ENCODE results near the gene NPAS2.

Gene NPAS2

DNA sequence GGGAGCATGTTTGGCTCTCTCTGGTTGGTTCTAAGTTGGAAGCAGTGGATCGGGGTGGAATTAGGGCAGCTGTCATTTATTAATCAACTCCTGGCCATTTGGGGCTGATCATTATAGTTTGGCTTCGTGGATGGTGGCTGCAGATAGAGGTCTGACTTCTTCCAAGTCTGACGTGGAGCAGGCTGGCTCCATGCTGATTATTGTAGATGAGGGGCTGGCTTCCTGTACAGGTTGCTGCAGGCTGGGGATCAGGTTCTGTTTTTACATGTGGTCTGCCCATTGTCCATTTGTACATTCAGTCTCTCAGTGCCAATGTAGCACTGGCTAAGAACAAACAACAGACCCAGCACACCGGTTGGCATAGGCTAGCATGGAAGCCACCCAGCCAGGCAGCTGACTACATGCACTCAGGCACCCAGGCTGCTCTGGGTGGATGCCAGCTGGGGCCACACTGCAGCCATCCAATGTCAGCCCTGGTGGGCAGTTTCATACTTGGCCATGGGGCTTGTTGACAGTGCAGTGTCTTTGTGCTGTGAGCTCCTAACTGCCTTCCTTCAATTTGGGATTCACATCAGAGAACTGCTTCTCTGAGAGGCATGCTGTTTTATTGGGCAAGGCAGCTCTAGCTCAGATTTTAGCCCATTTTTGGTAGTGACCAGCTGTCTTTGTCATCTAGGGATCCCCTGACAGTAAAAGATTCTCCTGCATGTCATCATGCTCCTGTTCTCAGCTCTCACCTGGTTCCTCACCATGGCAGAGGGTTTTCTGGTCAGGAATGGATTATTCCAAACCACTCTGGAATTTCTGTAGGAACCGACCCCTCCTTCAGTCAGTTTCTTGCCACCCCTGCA is 25.4 kb downstream of the NPAS2 start:
- DNase-seq (ENCODE audit: low read depth) = no peak
- H3K4me3 ChIP-seq (ENCODE audit: low read depth, low read length) = no peak overlapping the region

DNA sequence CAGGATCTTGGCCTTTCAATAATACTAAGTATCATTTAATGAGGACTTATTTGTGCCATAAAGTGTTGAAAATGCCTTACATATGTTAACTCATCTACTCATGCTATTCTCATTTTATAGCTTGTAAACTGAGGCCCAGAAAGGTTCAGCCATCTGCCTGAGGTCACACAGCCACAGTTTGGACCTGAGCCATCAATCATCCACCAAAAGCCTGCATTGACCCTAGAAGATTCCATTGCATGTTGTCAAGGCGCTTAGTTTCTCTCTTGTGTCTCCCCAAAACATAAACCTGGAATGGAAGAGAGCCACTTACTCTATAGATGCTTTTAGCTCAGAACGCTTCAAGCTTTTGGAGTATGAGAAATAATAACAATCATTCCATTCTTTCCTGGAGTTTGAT is 26.8 kb downstream of the NPAS2 start:
- no peak for DNase-seq (ENCODE audit: low read depth)
- no peak overlapping the region for H3K4me3 ChIP-seq (ENCODE audit: low read depth, low read length)

DNA sequence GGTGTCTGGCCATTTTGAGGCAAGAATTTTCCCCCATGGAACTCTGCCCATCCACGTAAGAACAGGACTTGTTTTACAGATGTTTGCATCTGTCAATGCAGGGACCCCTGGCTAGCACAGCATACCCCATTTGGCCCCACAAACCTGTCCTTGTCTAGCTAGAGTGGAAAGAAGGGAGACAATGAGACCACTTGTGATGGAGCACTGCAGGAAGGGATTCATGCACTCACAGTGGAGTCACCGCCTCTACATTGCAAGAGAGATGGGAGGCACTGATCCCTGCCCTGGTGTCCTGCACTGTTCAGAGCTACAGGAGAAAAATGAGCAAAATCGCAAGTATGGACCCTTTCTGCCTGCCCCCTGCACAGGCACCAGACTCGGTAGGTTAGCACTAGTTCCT is 32.5 kb downstream of the NPAS2 start:
- no peak for DNase-seq (ENCODE audit: low read depth)
- no peak overlapping the region for H3K4me3 ChIP-seq (ENCODE audit: low read depth, low read length)

DNA sequence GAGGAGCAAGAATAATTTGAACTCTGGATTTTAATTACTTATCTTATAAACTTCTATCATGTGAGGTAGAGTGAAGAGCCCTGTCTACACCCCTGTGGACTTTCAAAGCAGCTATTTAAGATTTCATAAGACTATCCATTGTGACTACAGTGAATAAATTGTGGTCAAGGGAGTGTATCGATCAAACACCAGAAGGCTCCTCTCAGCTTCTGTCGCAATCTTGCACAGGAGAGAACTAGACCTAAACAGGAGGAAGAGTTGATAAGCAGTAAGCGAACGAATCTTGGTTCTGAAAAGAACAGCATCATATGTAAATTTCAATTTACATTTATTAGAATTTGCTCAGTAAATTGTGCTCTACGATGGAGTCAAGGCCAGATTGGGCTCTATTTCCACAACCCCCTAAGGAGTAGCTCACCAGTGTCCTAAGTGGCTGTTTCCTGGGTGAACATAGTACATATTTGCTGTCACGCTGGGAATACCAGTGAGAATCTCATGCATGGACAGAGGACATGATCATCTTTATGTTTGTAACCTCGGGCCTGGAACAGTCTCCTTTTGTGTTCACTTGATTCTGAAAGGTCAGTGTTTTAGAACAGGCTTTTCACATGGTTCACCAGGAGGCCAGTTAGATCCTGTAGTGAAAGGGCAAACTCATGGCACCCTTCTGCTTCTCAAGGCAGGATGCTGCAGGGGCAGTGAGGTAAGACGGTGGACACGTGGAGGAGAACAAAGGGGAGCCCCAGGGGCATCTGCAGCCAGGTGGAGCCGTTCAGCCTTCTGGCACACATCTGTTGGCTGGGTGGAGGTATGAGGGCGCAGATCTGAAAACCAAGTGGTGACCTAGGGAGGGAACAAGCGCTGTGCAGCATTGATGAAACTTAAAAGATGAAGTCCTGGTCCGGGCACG is 33.3 kb downstream of the NPAS2 start:
- no peak overlapping the region for H3K4me3 ChIP-seq (ENCODE audit: low read depth, low read length)
- no peak for DNase-seq (ENCODE audit: low read depth)

DNA sequence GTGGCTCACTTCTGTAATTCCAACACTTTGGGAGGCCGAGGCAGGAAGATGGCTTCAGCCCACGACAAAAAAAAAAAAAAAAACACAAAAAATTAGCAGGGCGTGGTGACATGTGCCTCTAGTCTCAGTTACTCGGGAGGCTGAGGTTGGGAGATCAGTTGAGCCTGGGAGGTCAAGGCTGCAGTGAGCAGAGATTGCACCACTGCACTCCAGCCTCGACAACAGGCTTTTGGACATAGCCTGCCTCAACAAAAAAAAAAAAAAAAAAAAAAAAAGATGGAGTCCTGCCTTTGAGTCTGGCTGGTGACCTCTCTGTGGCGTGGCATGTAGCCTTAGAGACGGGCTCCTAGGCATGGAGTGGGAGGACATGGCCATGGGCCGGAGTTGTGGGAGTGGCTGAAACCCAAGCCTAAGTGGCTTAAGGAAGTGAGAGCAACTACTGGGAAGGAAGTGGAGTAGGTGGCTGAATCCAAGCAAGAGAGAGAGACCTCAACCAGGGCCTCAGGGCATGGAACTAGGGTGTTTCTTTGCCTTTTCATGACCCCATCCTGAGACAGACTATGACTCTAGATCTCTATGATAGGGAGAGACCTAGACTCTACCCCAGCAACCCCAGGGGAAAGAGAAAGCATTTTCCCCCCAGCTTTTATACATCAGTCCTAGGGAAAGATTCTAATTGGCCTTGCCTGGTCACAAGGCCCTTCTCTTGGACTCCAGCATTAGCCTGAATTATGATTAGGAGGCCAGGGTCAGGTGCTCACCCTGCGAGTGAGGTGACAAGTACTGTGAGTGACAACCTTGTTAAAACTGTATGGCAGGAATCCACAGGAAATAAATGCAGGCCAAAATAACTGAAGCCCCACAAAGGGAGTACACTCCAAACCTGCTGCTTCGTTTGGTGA is 34.2 kb downstream of the NPAS2 start:
- no peak for DNase-seq (ENCODE audit: low read depth)
- no peak overlapping the region for H3K4me3 ChIP-seq (ENCODE audit: low read depth, low read length)

DNA sequence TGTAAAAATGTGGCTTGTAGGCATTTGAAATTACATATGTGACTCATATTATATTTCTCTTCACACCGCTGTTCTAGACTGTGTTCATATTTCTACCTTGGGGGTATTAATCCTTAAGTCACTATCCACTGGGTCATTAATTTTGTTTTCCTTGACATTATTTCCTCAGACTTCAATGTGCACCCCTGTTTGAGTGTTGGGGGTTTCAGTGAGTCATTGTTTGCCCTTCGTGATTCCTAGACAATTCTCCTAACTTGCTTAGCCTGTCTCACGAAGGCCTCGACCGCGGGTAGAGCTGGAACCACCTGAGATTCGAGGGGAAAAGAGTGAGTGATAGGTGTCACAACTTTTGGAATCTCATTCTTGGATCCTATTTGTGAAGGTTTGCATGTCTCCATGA is 35.1 kb downstream of the NPAS2 start:
- DNase-seq (ENCODE audit: low read depth) = no peak
- H3K4me3 ChIP-seq (ENCODE audit: low read depth, low read length) = no peak overlapping the region

DNA sequence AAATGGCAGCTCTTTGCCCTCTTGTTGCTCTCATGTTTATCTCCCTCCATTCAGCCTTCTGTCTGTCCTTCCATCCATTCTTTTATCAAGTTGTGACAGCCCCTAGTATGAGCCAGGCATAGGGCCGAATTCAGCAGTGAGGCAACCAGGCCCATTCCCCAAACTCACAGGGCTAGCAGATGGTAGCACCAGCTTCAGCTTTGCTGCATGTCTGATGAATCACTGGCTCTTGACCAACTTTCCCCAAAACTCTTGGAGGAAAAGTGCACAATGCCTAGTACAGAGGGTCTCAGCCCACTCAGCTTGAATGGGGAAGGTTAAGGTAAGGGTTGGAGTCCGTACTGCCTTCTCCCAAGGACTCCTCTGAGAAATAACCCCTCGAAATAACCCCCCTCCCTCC is 35.7 kb downstream of the NPAS2 start:
- H3K4me3 ChIP-seq (ENCODE audit: low read depth, low read length) = no peak overlapping the region
- no peak for DNase-seq (ENCODE audit: low read depth)

DNA sequence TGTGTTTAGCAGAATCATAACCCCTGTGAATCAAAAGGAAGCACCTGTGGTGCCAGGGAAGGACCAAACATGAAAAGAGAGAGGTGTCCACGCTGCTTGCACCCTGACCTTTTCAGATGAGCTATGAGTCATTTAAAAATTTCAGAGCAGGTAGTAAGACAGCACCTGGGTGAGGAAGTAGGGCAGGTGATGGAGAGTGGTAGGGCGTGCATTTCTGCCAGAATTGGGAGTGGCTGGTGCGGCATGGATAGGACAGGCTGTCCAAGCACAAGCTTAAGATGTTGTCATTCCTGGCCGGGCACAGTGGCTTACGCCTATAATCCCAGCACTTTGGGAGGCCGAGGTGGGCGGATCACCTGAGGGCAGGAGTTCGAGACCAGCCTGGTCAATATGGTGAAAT is 36.8 kb downstream of the NPAS2 start:
- H3K4me3 ChIP-seq (ENCODE audit: low read depth, low read length) = no peak overlapping the region

DNA sequence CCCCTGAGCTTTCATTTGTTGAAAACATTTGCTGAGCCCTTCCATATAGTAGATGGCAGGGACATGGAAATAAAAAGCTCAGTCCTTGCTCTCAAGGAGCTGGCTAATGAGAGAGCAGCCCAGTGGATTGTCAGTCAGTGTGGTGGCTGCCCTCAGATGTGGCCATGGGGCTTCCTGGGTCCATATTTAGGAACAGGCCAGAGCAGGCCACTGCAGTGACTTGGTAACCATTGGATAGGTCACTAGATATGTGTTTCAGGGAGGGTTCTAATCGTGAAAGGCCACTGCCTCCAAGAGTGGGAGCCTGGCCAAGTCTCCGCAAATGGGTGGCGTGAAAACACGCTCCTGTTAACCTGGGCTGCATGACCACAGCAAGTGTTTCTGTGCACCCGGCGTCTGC is 37.4 kb downstream of the NPAS2 start:
- no peak for DNase-seq (ENCODE audit: low read depth)
- H3K4me3 ChIP-seq (ENCODE audit: low read depth, low read length) = no peak overlapping the region

More for the DNA sequence above, 36.8 kb downstream of the NPAS2 start:
- DNase-seq (ENCODE audit: low read depth) = no peak

DNA sequence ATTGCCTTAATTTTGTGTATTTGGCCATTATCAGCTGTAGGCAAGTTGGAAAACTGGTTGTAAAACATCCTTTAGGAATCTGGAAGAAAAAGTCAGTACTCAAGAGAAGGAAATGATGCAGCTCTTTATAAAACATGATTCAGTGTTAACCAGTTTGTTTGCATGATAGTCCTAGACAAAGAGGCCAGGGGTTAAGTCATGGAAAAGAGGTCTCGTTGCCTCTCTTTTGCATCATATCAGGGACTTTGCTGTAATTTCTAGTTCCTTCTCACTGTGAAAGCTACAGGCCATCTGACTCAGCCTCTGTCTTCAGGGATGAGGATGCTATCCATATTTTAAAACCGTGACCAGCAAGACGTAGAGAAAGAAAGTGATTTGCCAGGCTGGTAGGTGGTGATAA is 38.0 kb downstream of the NPAS2 start:
- peak; percentile 84 for DNase-seq (ENCODE audit: low read depth)
- H3K4me3 ChIP-seq (ENCODE audit: low read depth, low read length) = no peak overlapping the region

DNA sequence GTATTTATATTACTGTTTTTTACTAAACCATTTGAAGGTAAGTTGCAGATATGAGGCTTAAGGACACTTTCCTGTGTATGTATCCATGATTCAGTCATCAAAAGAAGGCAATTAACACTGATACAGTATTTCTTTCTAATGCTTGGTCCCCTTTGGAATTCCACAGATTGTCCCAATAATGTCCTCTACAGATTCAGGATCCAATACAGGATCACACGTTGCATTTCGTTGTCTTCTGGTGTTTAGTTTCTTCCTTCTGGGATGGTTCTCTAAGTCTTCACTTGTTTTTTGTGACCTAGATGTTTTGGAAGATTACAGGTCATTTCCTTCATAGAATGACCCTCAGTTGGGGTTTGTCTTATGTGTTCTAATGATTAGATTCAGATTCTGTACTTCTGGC is 40.0 kb downstream of the NPAS2 start:
- H3K4me3 ChIP-seq (ENCODE audit: low read depth, low read length) = no peak overlapping the region
- DNase-seq (ENCODE audit: low read depth) = no peak

DNA sequence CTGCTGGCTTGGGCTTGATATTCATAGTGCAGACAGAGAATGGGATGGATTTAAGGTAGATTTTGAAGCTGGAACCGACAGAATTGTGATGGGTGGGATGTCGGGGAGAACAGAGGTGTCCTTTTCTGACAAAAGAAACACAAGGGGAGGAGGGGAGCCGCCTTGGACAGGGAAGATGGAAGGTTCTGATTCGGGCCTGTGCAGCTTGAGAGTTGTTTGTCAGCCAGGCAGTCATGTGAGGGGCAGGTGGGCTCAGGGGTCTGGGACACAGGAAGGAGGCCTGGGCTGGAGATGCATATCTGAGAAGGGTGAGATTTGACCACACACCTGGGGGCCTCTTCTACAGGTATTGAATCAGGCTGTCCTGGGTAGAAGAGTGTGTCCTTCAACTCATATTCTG is 41.4 kb downstream of the NPAS2 start:
- DNase-seq (ENCODE audit: low read depth) = no peak
- no peak overlapping the region for H3K4me3 ChIP-seq (ENCODE audit: low read depth, low read length)

DNA sequence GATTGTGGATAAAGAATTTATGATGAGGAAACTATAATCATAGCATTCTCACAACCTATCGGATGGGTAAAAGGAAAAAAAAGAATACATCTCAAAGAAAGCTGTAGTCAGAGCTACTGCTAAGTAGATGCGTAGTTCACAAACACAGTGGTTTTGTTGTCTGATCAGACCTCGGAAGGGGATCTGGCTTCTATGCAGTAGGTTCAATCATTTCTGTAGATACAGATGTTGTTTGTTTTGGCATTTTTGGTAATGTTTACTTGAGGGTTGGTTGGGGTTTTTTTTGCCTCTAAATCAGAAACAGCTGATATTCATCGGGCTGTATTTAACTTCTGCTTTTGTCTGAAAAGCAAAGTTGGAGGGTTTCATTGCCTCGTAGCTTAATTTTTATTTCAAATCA is 42.1 kb downstream of the NPAS2 start:
- no peak overlapping the region for H3K4me3 ChIP-seq (ENCODE audit: low read depth, low read length)
- DNase-seq (ENCODE audit: low read depth) = no peak

DNA sequence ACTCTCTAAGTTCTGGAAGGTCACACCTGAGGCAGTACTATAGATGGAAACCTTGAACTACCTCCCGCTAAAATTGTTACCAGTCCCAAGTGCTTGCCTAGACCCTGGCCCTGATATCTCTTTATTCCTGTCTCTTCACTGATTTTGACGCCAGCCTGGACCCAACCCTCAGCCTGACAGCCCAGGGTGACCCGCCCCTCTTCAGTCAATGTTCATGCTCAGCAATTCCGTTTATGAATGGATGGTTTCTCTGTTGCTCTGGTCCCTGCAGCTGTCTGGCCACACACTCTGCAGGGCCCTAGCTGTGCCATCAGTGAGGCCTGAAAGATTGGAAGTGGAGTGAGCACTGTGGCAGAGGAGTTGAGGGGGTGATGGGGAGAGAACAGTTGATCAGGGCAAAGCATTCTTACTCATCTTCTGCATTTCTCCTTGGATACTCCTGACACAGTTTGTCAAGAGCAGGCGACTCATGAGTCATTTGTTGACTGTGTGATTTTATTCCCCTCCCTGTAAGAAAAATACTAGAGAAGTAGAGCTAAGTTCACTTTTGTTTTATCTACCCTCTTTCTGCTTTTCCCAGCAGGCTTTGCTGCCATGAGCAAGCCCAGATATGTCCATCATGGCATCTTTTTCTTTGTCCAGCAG is 46.0 kb downstream of the NPAS2 start:
- H3K4me3 ChIP-seq (ENCODE audit: low read depth, low read length) = no peak overlapping the region
- peak; percentile 37 for DNase-seq (ENCODE audit: low read depth)

DNA sequence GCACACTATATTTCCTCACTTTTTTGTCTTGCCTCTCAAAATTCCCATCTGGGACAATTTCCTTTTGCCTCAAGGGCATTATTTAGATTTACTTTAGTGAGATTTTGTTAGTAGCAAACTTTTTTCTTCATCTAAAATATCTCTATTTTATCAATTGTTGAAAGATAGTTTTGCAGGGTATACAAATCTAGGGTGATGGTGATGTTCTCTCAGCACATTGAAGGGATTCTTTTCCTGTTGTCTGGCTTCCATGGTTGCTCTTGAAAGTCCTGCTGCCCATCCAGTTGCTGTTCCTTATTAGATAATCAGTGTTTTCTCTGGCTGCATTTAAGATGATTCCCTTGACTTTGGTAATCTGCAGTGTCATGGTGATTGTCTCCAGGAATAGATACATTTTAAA is 48.1 kb downstream of the NPAS2 start:
- no peak overlapping the region for H3K4me3 ChIP-seq (ENCODE audit: low read depth, low read length)
- DNase-seq (ENCODE audit: low read depth) = no peak

DNA sequence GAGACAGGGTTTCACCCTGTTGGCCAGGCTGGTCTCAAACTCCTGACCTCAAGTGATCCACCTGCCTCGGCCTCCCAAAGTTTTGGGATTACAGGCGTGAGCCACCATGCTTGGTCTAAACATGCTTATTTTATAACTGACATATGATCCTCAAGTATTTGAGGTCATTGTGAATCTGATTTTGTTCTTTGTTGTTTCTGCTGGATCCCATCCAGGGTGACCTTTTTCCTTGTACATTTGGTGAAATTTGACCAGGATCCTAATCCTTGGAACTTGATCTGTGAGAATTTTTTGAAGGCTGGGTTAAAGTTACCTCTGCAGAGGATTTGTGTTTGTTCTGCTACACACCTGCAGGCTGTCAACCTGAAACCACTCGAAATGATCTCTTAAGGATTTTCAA is 49.2 kb downstream of the NPAS2 start:
- H3K4me3 ChIP-seq (ENCODE audit: low read depth, low read length) = no peak overlapping the region
- no peak for DNase-seq (ENCODE audit: low read depth)

DNA sequence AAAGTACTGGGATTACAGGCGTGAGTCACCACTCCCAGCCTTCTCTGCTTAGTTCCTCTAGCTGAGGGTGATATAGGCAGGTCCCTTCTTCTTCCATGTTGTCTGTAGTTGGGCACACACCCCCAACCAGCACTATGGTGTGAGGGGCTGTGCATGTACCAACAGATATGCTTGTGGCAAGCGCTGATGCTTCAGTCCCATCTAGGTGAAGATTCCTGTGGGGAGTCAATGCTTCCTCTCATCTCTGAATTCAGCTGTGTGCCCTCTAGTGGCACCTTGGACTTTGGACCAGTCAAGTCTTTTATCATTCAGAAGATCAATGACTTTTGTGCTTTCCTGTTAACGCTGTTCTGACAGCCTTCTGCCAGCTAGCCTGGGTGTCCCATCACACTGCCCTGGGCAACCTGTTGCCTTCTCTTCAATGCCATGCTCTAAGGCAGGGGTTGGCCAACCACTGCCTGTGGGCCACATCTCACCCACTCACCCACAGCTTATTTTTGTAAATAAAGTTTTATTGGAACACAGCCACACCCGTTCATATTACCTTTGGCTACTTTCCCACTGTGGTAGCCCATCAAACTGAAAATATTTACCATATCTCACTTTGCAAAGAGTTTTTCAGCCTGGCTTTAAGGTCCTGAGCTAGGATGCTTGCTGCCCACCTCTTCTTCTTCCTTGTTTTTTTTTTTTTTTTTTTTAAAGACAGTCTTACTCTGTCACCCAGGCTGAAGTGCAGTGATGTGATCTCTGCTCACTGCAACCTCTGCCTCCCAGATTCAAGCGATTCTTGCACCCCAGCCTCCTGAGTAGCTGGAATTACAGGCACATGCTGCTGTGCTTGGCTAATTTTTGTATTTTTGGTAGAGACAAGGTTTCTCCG is 51.0 kb downstream of the NPAS2 start:
- no peak for DNase-seq (ENCODE audit: low read depth)
- no peak overlapping the region for H3K4me3 ChIP-seq (ENCODE audit: low read depth, low read length)

DNA sequence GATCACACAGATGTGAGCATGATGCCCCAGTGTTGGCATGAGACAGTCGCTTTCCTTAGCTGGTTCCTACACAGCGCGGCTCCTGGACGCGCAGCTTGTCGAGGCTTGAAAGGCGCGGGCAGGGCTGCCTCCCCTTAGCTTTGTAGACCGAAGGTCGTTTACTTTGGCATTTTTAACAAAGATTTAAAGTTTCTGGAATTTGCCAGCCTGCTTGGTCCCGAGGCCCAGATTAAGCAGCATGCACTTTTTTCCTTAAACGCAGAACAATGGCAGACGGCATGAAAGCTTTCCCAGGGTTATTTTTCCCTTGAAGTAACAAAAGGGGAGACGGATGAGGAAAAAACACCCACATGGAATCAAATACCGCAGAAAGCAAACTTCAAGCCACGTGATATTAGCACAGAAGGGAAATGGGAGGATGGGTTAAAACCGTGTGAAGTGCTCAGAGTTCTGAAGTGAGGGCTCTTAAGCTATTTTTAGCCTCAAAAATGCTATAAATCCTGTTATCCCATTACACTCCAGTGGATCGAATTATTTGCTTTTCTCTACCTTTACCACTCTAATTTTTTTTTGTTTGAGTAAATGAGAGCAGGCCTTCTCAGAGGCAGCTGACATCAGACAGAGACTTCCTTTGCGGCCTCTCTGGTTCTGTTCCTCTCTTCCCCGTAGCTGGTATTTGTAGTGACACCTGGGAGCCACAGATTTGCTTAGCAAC is 55.7 kb downstream of the NPAS2 start:
- H3K4me3 ChIP-seq (ENCODE audit: low read depth, low read length) = no peak overlapping the region
- no peak for DNase-seq (ENCODE audit: low read depth)
